ENCODE data around the gene IGFL1. TPM values are rescaled to one million over a fixed set of nuclear protein-coding genes. Genes with fewer than 3 reads are reported as not detected.
"Not testable (repeated sequence)": the region's sequence is repeated elsewhere in the genome, so short reads cannot be mapped to it uniquely, and the experiment has no call there.

IGFL1 gene
- total RNA-seq, 1 experiment from 2014 or later, result not detected

DNA sequence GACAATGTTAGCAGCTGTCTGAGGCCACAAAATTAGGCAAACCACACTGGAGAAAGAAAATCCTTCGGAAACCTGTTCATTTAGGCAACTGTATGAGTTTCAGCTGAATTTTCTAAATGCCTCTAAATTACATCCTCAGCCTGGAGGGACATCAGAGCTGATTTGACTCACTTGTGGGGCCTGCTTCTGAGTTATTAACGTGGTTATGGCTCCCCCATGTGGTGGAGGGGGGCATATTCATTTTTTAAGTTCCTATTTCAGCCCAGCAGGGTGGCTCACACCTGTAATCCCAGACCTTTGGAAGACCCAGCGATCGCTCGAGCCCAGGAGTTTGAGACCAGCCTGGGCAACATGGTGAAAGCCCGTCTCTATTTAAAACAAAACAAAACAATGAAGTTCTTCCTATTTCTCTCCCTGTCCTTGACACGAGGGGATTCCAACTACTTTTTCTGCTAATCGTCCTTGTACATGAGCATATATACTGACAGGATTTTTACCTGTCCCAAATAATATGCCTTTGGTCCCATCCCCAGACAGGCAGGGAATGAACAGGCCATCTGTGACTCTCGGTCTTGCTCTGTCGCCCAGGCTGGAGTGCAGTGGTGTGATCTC lies 35.8 kb downstream of the IGFL1 start:
- peak; percentile 88 for DNase-seq
- TF ChIP-seq, protein P1, sequence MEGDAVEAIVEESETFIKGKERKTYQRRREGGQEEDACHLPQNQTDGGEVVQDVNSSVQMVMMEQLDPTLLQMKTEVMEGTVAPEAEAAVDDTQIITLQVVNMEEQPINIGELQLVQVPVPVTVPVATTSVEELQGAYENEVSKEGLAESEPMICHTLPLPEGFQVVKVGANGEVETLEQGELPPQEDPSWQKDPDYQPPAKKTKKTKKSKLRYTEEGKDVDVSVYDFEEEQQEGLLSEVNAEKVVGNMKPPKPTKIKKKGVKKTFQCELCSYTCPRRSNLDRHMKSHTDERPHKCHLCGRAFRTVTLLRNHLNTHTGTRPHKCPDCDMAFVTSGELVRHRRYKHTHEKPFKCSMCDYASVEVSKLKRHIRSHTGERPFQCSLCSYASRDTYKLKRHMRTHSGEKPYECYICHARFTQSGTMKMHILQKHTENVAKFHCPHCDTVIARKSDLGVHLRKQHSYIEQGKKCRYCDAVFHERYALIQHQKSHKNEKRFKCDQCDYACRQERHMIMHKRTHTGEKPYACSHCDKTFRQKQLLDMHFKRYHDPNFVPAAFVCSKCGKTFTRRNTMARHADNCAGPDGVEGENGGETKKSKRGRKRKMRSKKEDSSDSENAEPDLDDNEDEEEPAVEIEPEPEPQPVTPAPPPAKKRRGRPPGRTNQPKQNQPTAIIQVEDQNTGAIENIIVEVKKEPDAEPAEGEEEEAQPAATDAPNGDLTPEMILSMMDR (IDR thresholded peaks at IDR 0.05; ENCODE audit: unreplicated experiment), result peak; percentile 83
- intact Hi-C loops (cut with micrococcal nuclease; ENCODE audit: unreplicated experiment), result loop anchor here (1.0 to 2.0 kb wide), 4 partner anchors 73 to 236 kb away; no protein-coding TSS in a partner anchor
- CTCF ChIA-PET, result interaction anchor here (0.6 to 5.3 kb wide), 17 partner anchors 15 to 1420 kb away, joined by 3 to 54 read pairs (median 4); partner anchors contain the start of gene CCDC61
- Mint-ChIP-seq H3K4me3 (ENCODE audit: low read depth, unreplicated experiment) (no peak overlapping the region), H3K36me3 (ENCODE audit: insufficient read depth, unreplicated experiment) (peaks cover 5% of the 10 kb centered on the region), H3K27ac (ENCODE audit: unreplicated experiment) (no peak overlapping the region), H3K9me3 (ENCODE audit: low read depth, unreplicated experiment) (no peaks in the 10 kb centered on the region), H3K4me1 (ENCODE audit: low read depth, unreplicated experiment) (peaks cover 12% of the 10 kb centered on the region), H3K27me3 (ENCODE audit: unreplicated experiment) (peaks cover 71% of the 10 kb centered on the region)
- BruUV-seq (replicated peaks), result no TSS peak

DNA sequence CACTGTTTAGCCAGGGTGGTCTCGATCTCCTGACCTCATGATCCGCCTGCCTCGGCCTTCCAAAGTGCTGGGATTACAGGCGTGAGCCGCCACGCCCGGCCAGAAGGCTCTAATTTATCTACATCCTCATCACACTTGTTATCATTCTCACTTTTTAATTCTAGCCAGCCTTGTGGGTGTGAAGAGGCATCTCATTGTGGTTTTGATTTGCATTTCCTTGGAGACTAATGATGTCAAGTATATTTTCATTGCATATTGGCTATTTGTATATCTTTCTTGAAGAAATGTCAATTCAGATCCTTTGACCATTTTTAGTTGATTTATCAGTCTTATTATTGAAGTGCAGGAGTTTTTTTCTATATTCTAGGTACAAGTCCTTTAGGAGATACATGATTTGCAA lies 39.6 kb downstream of the IGFL1 start:
- Mint-ChIP-seq H3K27me3 (ENCODE audit: unreplicated experiment) (peaks cover 65% of the 10 kb centered on the region), H3K4me3 (ENCODE audit: low read depth, unreplicated experiment) (no peak overlapping the region), H3K27ac (ENCODE audit: unreplicated experiment) (no peak overlapping the region), H3K36me3 (ENCODE audit: insufficient read depth, unreplicated experiment) (no peaks in the 10 kb centered on the region), H3K9me3 (ENCODE audit: low read depth, unreplicated experiment) (no peaks in the 10 kb centered on the region), H3K4me1 (ENCODE audit: low read depth, unreplicated experiment) (no peaks in the 10 kb centered on the region)
- DNase-seq, result no peak
- intact Hi-C loops (cut with micrococcal nuclease; ENCODE audit: unreplicated experiment), result no loop called here
- no TSS peak for BruUV-seq (replicated peaks)
- CTCF ChIA-PET, result interaction anchor here (0.6 to 3.3 kb wide), 3 partner anchors 191 to 352 kb away, joined by 3 to 13 read pairs (median 5); no protein-coding TSS in a partner anchor
- TF ChIP-seq, protein P1 (IDR thresholded peaks at IDR 0.05; ENCODE audit: unreplicated experiment), result no peak

DNA sequence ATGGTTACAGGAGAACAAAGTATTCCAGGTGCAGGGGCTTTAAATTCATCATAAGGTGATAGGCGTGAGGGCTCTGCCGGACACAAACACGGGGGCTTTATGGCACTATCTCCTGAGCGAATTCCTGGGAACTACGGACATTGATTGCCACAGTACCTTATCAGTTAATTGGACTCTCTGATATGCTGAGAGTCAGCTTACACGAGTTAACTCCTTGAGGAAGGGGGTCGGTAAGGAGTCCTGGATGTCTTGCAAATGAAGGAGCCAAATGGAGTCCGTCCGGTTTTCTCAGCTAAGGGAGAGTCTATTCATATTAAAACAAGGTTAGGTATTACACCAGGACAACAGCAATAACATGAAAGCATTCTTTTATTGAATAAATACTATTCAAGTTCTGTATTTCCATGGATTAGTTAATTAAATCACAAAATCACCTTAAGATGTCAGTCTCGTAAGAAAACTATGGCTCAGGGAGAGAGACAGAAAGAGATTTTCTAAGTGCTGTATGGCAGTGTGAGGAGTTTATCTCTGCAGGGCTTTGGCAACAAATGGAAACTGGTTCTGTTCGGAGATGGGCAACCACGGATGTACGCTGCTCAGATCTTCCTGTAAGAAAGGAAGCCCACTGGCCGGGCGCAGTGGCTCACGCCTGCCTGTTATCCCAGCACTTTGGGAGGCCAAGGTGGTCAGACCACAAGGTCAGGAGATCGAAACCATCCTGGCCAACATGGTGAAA lies 41.1 kb downstream of the IGFL1 start:
- peaks cover 56% of the 10 kb centered on the region for H3K27me3 Mint-ChIP-seq (ENCODE audit: unreplicated experiment)
- no peaks in the 10 kb centered on the region for H3K4me1 Mint-ChIP-seq (ENCODE audit: low read depth, unreplicated experiment)
- no peak overlapping the region for H3K4me3 Mint-ChIP-seq (ENCODE audit: low read depth, unreplicated experiment)
- no peaks in the 10 kb centered on the region for H3K9me3 Mint-ChIP-seq (ENCODE audit: low read depth, unreplicated experiment)
- CTCF ChIA-PET, result interaction anchor here (0.6 to 3.3 kb wide), 3 partner anchors 29 to 488 kb away, joined by 4 to 13 read pairs (median 4); partner anchors contain the start of gene DMPK
- no TSS peak for BruUV-seq (replicated peaks)
- intact Hi-C loops (cut with micrococcal nuclease; ENCODE audit: unreplicated experiment), result no loop called here
- no peak overlapping the region for H3K27ac Mint-ChIP-seq (ENCODE audit: unreplicated experiment)
- no peaks in the 10 kb centered on the region for H3K36me3 Mint-ChIP-seq (ENCODE audit: insufficient read depth, unreplicated experiment)
- TF ChIP-seq, protein P1 (IDR thresholded peaks at IDR 0.05; ENCODE audit: unreplicated experiment), result no peak
- DNase-seq, result no peak

DNA sequence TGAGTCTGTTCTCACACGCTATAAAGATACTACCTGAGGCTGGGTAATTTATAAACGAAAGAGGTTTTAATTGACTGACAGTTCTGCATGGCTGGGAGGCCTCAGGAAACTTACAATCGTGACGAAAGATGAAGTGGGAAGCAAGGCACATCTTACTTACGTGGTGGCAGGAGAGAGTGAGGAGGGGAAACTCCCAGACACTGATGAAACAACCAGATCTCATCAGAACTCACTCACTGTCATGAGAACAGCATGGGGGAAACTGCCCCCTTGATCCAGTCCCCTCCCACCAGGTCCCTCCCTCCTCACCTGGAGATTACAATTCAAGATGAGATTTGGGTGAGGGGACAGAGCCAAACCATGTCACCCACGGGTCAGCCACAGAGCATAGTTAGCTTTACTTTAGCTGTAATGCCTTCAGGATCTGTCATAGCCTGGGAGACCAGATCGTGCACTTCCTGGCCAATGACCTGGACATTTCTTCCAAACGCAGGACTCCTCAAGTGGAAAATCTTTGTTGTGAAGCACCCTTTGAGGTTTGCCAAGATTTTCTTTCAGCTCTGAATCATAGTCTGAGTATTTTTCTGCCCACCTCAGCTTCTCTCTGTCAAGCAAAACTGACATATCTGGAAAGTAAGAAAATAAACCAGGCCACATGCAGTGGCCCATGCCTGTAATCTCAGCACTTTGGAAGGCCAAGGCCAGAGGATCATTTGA lies 42.1 kb downstream of the IGFL1 start:
- no peaks in the 10 kb centered on the region for H3K9me3 Mint-ChIP-seq (ENCODE audit: low read depth, unreplicated experiment)
- H3K27me3 Mint-ChIP-seq (ENCODE audit: unreplicated experiment), result peaks cover 46% of the 10 kb centered on the region
- no peak overlapping the region for H3K4me3 Mint-ChIP-seq (ENCODE audit: low read depth, unreplicated experiment)
- no TSS peak for BruUV-seq (replicated peaks)
- DNase-seq, result no peak
- H3K27ac Mint-ChIP-seq (ENCODE audit: unreplicated experiment), result no peak overlapping the region
- CTCF ChIA-PET, result interaction anchor here (1.3 to 1.4 kb wide), 2 partner anchors 9 to 11 kb away, joined by 4 to 6 read pairs; no protein-coding TSS in a partner anchor
- H3K36me3 Mint-ChIP-seq (ENCODE audit: insufficient read depth, unreplicated experiment), result no peaks in the 10 kb centered on the region
- TF ChIP-seq, protein P1 (IDR thresholded peaks at IDR 0.05; ENCODE audit: unreplicated experiment), result no peak
- H3K4me1 Mint-ChIP-seq (ENCODE audit: low read depth, unreplicated experiment), result no peaks in the 10 kb centered on the region
- intact Hi-C loops (cut with micrococcal nuclease; ENCODE audit: unreplicated experiment), result no loop called here

DNA sequence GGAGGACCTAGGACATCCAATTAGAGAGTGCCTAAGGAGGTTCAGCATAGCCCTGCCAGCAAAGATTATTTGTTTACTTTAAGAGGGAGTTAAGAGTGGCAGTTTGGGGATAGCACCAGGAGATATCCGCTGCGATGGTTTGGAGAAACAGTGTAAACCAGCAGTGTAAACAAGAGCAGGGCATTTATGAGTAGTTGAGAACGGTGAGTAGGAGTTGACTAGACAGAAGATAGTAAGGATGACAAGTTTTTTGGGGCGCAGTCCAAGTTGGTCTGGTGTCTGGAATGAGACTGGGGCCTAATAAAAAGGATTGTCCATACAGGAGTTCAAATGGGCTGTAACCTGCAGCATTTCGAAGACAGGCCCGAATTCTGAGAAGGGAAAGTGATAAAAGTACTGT lies 44.4 kb downstream of the IGFL1 start:
- H3K27me3 Mint-ChIP-seq (ENCODE audit: unreplicated experiment), result peaks cover 23% of the 10 kb centered on the region
- H3K27ac Mint-ChIP-seq (ENCODE audit: unreplicated experiment); DNase-seq; intact Hi-C loops (cut with micrococcal nuclease; ENCODE audit: unreplicated experiment); H3K4me3 Mint-ChIP-seq (ENCODE audit: low read depth, unreplicated experiment); H3K9me3 Mint-ChIP-seq (ENCODE audit: low read depth, unreplicated experiment); H3K4me1 Mint-ChIP-seq (ENCODE audit: low read depth, unreplicated experiment); H3K36me3 Mint-ChIP-seq (ENCODE audit: insufficient read depth, unreplicated experiment); CTCF ChIA-PET; BruUV-seq (replicated peaks): not testable (repeated sequence)
